Measurements from ENCODE around the gene PLEKHG3.

GRCh38 chr14:64718762-64719161 is 14.5 kb downstream of the PLEKHG3 start:
- no peak for TF ChIP-seq CTCF (conservative IDR thresholded peaks at IDR 0.05)
- no peak for TF ChIP-seq ZFX (IDR thresholded peaks at IDR 0.05)

Data from C4-2B (cell line).